NCI-H128 (cell line): ENCODE measurements around the gene CANX.
"Not testable (repeated sequence)": the region's sequence is repeated elsewhere in the genome, so short reads cannot be mapped to it uniquely, and the experiment has no call there.

Experiments used
- DNase-seq: peaks from one replicate; lab custom pipeline; 2025; ENCODE audit not compliant: unreplicated experiment; lab: John Stamatoyannopoulos, UW

Gene CANX

DNA sequence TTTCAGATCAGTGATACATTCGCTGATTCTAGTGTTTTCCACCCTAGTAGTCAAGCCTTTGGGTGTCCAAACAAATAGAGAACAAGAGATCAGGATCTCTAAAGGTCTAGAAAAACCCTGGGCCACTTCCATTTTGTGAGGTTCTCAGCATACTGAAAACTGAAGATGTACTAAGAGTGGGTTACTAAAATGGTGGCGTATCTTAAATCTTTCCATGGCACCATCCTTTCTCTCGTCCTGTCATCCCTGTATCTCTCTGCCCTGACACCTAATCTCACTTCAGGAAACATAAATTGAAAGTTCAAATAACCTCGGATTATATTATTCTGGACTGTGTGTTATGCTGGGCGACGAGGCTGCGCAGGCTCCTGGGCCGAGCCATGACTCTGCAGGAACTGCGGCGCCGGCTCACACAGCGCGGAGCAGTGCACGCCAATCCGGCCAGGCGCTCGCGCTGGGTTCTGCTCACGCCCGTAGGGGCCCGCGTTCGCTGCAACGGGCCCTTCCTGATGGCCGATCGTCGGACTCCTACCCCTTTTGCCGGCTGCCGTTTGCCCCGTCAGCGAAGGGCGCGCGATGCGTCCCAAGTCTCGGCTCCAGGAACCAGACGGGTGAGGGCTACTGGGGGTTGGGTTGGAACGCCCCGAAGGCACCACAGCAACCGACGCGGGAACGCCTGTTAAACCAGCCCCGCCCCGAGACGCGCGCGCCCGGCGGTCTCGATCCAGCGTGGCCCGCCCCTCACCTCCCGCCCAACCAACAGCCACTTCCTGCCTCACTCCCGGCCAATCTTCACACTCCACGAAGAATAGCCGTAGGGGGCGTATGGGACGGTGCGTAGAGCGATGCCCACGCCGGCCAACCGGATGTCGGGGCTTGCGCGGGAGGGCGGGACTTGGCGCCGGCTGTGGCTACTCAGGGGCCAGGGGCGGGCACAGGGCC lies 503 bp upstream of the CANX start:
- peak; percentile 93 for DNase-seq

- no peak for DNase-seq
Observed at GRCh38 chr5:179699616-179700237, 960 bp downstream of the CANX start.

- DNase-seq: no peak
Observed at GRCh38 chr5:179700401-179700918, 1.7 kb downstream of the CANX start.

- no peak for DNase-seq
Observed at GRCh38 chr5:179716286-179716685, 17.5 kb downstream of the CANX start.

GRCh38 chr5:179720222-179720621 lies 21.5 kb downstream of the CANX start:
- no peak for DNase-seq

GRCh38 chr5:179724163-179724562 lies 25.4 kb downstream of the CANX start:
- DNase-seq: no peak

- no peak for DNase-seq
Observed at GRCh38 chr5:179727106-179727505, 28.3 kb downstream of the CANX start.

GRCh38 chr5:179729303-179729702 lies 30.5 kb downstream of the CANX start:
- DNase-seq: no peak

DNA sequence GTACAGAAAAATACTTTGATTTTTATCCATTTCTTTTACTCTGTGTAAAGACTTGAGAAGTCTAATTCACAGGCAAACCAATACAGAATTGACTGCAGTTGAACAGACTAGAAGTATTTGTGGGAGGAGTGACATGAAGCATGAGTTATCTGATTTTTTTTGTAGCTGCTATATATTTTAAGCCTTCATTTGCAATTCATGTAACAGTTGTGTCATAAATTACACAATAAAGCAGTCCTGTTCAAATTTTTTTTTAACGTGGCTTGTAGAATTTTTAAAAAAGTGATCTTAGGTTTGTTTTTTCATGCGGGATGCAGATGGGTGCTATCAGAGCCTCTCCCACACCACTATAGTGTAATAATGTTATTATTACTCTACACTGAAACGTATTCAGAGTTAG lies 31.0 kb downstream of the CANX start:
- DNase-seq: no peak

- DNase-seq: no peak
Observed at GRCh38 chr5:179730356-179730755, 31.6 kb downstream of the CANX start.

DNA sequence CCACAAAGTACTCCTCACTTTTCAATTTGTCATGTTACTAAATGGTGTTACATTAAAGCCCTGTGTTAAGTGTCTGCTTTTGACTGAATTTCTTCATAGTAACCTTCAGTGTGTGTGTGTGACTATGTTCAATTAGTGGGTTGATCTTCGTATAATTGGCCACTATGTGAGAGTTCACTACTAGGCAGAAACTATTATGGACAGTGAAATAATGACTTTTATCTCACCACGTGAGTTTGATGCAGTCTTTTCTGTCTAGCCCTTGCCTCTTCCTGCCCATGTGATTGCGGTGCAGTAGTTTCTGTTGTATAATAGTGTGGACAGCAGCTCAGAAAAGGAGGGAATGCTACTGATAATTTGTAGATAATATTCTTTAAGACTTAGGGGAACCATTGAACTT lies 32.1 kb downstream of the CANX start:
- no peak for DNase-seq

DNA sequence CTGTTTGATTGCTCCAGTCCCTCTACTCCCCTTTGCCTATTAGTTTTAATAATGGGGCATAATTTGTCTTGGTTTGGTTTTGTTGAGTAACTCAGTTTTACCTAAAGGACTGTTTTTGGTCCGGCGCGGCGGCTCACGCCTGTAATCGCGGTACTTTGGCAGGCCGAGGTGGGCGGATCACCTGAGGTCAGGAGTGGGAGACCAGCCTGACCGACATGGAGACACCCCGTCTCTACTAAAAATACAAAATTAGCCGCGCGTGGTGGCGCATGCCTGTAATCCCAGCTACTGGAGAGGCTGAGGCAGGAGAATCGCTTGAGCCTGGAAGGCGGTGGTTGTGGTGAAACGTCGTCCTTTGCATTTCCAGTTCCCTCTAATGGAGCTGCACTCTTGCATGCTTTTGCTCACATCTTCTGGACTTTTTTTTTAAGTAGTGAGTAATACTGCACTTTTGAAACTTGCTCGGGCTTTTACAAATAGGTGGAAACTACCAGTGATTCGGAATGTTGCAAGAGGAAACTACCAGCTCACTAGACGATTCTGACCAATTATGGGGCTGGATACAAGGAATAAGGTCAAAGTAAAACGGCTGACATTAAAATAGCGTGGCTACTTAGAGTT lies 33.1 kb downstream of the CANX start:
- no peak for DNase-seq

DNA sequence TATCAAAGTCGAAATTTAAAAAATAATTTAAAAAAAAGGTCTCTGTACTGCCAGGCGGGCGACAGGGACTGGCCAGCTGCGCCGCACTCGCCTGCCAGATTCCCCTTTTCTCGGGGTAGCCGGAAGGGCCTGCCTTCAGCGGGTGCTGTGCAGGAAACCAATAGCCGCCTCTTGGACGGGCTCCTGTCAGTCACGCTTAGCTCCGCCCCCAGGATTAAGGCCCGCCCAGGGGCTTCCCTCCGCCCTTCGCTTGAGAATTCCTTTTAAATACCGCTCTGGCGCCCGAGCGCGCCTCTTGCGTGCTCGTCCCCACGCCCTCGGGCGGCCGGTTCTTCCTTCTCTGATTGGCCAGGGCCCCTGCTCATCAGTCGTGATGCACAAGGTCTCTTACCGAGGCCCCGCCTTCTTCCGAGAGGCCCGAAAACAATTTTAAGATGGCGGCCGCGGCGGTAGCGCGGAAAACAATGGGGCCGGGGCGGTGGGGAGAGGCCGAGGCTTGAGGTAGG lies 33.7 kb downstream of the CANX start, which contains the start of gene MAML1:
Gene MAML1 (plus strand): TSS at position 411 of the 506 bp plus-strand sequence. CDS start 291 bp downstream, outside the sequence.
- DNase-seq: peak; percentile 95

GRCh38 chr5:179732918-179733771 lies 34.4 kb downstream of the CANX start:
- DNase-seq: no peak

- no peak for DNase-seq
Observed at GRCh38 chr5:179733772-179734126, 35.0 kb downstream of the CANX start.

DNA sequence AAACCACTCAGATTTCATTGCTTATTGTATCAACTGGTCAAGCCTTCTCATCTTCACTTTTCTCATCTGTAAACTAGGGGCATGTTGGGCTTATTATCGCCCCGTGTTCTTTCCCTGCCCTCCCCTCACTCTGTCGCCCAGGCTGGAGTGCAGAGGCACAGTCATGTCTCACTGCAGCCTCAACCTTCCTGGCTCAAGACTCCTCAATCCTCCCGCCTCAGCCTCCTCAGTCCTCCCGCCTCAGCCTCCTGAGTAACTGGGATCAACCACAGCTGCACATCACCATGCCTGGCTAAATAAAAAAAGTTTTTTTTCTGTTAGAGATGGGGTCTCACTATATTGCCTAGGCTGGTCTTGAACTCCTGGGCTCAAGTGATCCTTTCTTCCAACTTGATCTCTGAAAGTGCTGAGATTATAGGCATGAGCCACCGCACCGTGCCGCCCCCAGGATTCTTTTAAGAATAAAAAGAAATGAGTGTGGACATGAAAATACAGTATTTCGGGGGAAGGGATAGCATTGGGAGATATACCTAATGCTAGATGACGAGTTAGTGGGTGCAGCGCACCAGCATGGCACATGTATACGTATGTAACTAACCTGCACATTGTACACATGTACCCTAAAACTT lies 35.9 kb downstream of the CANX start:
- no peak for DNase-seq

GRCh38 chr5:179738742-179739141 lies 40.0 kb downstream of the CANX start:
- no peak for DNase-seq

DNA sequence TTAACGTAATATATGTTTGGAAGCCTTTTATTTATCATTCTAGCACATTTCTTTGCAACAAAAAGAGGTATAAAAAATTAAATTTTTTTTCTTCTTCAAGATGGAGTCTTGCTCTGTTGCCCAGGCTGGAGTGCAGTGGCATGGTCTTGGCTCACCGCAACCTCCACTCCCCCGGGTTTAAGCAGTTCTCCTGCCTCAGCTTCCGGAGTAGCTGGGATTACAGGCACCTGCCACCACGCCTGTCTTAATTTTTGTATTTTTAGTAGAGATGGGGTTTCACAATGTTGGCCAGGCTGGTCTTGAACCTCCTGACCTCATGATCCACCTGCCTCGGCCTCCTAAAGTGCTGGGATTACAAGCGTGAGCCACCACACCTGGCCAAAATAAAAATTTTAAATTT lies 45.3 kb downstream of the CANX start:
- not testable (repeated sequence) for DNase-seq

GRCh38 chr5:179746872-179747271 lies 48.1 kb downstream of the CANX start:
- no peak for DNase-seq

GRCh38 chr5:179747811-179748210 lies 49.0 kb downstream of the CANX start:
- no peak for DNase-seq
